HG03045 (cell line): ENCODE data around the gene IQCC.

Experiments
- ATAC-seq: cut with Tn5 transposase; IDR thresholded peaks from one replicate; pipeline ENCODE4 v1.9.1; 2021; ENCODE audit warnings: mild to moderate bottlenecking, moderate library complexity; ENCODE audit not compliant: unreplicated experiment

IQCC gene

GRCh38 chr1:32195531-32195930 lies 9.9 kb upstream of the IQCC start:
- no peak for ATAC-seq

- no peak for ATAC-seq
Measured at GRCh38 chr1:32195972-32196823, 9.3 kb upstream of the IQCC start.

- ATAC-seq = no peak
Measured at GRCh38 chr1:32197074-32197473, 8.4 kb upstream of the IQCC start.

DNA sequence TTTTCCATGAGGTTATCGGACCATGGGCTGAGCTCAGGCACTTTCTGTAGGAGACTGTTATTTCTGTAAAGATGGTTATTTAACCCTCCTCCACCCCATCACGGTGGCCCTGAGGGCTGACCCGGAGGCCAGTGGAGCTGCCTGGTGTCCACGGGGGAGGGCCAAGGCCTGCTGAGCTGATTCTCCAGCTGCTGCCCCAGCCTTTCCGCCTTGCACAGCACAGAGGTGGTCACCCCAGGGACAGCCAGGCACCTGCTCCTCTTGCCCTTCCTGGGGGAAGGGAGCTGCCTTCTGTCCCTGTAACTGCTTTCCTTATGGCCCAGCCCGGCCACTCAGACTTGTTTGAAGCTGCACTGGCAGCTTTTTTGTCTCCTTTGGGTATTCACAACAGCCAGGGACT lies 7.6 kb upstream of the IQCC start:
- no peak for ATAC-seq

- no peak for ATAC-seq
Measured at GRCh38 chr1:32198237-32199042, 7.0 kb upstream of the IQCC start.

DNA sequence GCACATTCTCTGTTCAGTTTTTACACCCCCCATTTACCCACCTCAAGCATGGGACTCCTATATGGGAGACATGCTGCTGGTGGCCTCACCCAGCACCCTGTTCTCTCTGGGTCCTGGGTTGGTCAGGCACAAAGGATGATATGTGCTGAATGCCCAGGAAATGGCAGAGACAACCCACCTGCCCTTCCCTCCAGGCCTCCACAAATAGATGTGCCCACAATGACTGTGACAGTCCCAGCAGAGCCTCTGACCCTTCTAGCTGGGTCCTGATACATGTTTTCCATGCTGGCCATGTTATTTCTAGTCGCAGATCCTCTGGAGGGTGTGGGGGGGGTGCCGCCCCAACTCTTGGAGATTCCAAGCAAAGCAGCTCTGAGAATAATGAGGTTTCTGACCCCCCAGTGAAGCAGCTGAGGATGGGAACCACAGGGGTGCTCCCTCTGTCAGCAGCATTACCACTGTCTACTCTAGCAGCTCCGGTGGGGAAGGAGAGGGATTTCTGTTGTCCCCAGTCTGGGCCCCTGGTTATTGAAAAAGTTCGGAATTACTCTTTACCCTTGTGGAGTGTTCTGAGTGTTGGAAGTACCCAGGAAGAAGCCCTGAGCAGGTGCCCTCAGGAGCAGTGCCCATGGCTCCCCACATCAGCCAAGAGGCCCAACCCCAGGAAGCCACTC lies 6.3 kb upstream of the IQCC start:
- no peak for ATAC-seq

GRCh38 chr1:32199717-32200072 lies 5.8 kb upstream of the IQCC start:
- ATAC-seq = no peak

DNA sequence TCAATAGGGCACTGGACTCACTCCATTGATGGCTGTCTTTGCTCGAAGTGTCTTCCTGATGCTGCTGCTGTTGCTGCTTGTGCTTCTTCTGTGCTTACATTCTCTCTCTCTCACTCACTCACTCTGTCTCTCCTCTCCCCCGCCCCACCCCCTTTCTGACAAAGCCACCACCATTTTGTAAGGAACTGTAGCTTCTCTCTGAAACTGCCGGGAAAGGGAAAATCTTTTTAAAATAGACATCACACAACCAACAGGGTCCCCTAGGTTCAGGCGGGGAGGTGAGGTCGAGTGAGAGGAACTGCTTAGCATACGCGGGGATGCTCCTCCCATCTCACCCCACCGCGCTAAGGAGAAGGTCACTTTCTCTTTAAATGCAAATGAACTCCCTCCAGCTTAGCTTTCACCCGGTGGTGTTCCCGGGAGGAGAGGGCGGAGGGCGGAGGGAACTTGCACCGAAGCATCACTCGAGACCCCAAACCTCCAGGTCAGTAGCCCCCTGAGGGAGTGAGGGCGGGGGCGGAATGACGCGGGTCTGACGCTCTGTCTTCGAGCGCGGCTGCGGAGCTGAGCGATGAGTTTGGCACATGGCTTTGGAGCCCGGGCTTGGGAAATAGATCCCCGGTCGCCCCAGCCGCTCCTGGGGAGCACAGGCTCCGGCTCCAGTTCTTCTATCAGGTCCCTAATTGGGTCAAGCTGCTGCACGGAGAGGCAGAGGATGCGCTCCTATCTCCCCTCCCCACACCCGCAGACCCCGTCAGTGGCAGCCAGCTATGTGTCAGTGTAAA lies 5.1 kb upstream of the IQCC start, which contains the start of gene CCDC28B:
Gene CCDC28B, plus strand, starts transcription at position 370 of the 785 bp plus-strand sequence. CDS start 1,341 bp downstream, outside the sequence.
- ATAC-seq = peak; percentile 25

- ATAC-seq = peak; percentile 37
Measured at GRCh38 chr1:32201011-32201855, 4.2 kb upstream of the IQCC start.

DNA sequence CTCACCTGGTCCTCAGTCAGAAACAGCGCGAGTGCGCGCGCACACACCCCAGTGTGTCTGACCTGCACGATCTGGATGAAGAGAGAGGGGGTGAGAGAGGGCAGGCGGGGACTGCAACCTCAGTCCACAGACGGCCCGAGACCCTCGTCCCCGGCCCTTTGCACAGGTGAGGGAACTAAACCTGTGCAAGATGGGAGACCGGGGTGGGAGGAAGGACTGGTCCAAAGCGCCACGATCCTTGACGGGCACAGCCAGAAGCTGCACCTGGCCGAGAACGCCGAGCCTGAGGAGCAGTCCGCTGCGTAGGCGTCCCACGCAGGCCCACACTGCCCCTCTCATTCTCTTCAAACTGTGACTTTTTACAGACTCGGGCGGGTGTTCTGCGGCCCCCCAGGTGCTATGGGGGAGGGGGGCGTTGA lies 519 bp upstream of the IQCC start:
- no peak for ATAC-seq

DNA sequence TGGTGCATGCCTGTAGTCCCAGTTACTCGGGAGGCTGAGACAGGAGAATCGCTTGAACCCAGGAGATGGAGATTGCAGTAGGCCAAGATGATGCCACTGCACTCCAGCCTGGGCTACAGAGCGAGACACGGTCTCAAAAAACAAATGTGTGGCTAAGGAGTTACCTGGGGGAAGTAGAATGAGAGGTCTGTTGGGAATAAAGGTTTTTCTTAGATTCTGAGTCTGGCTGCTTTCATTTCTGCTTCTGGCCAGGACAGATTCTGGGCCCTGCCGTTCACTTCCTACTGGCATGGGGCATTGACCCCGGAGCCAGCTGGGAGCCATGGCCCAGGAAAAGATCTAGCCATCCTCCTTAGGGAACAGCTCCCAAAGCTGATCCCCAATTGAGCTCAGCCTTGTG lies 3.0 kb downstream of the IQCC start:
- no peak for ATAC-seq

DNA sequence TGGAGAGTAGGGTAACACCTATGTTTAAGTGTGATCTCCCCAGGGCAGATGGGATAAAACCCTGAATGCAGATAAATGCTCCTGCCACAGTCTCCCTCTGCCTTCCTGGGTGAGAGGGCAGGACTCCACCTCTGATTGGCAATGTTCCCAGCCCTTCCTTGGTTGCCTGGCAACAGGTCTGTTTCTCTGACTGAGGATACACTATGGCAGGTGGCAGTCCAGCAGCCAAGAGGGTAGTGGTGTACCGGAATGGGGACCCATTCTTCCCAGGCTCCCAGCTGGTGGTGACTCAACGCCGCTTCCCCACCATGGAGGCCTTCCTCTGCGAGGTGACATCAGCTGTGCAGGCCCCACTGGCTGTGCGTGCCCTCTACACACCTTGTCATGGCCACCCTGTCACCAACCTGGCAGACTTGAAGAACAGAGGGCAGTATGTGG lies 3.4 kb downstream of the IQCC start, which contains the start of gene DCDC2B:
Gene DCDC2B, plus strand, starts transcription at position 199 of the 438 bp plus-strand sequence. Its CDS starts 5 bp downstream, at position 204.
- ATAC-seq = no peak

DNA sequence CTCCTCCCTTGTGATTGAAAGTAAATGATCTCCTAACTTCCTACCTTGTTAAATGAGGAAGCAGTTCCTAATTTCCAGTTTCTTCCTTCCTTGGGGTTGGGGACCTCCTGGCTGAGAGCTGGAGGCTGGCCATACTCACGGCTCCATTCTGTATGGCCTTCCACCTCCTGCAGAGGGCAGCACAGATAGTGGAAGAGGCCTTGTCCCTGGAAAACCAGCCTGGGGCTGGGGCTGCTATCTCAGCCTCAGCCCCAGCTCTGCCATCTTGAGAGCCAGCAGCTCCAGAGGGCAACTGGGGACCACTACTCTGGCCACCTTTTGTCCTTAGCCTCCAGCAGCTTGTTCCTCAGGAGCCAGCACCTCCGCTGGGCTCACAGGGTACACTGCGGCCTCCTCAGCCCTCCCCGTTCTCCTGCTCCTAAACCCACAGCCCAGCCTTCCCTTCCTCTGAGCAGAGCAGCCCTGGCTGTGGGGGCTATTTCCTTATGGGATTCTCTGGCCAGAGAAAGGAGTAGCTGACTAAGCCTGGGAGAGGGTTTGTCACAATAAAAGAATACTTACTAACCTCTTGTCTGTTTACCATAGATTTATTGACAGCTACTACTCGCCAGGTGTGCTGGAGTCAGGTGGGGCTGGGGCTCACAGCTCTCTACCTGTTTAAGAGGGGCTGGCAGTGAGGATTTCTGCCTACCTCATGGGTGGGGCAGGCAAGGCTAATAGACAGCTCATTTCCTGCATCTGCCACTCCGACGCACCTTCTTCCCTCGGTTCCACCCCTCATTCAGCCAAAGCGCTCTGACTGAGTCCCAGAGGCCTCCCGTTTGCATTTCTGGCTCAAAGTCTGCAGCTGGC lies 10.4 kb downstream of the IQCC start:
- no peak for ATAC-seq

- ATAC-seq = no peak
Measured at GRCh38 chr1:32216566-32216965, 11.1 kb downstream of the IQCC start.

GRCh38 chr1:32219022-32219421 lies 13.6 kb downstream of the IQCC start:
- no peak for ATAC-seq

- no peak for ATAC-seq
Measured at GRCh38 chr1:32220746-32221580, 15.5 kb downstream of the IQCC start.

DNA sequence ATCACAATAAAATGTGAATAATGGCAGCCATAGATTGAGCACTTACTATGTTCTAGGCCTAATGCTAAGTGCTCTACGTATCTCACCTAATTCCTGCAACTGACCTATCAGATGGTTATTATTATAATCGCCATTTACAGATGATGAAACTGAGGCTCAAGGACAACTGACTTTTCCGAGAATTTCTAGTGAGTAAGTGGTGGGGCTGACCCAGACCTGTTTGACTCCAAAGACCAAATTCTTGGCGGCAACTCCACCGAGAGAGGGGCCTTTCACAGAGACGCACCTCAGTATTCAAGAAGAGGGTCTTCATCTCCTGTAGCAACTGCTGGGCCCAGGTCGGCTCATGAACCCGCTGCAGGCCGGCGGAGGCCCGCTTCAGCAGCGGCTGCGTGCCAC lies 16.1 kb downstream of the IQCC start:
- ATAC-seq = no peak
